GM19328 (cell line): ENCODE results near the gene PER1.
A peak's percentile ranks its signal among the peaks of the same experiment; 100 is the strongest.

Experiments used
- ATAC-seq: cut with Tn5 transposase; IDR thresholded peaks from one replicate; pipeline ENCODE4 v1.9.1; 2021; ENCODE audit warnings: mild to moderate bottlenecking, moderate library complexity; ENCODE audit not compliant: unreplicated experiment

Gene PER1

GRCh38 chr17:8153525-8153956 is 1.3 kb upstream of the PER1 start:
- no peak for ATAC-seq

GRCh38 chr17:8153031-8153451 is 837 bp upstream of the PER1 start:
- ATAC-seq: no peak

GRCh38 chr17:8151641-8152111 is 528 bp downstream of the PER1 start:
- no peak for ATAC-seq

- peak; percentile 61 for ATAC-seq
Observed at GRCh38 chr17:8151120-8151640, 1.0 kb downstream of the PER1 start.

- ATAC-seq: no peak
Observed at GRCh38 chr17:8150194-8151119, 1.7 kb downstream of the PER1 start.

- no peak for ATAC-seq
Observed at GRCh38 chr17:8149419-8150193, 2.6 kb downstream of the PER1 start.

- ATAC-seq: no peak
Observed at GRCh38 chr17:8148560-8148959, 3.6 kb downstream of the PER1 start.

GRCh38 chr17:8147805-8148404 is 4.3 kb downstream of the PER1 start:
- no peak for ATAC-seq

- ATAC-seq: no peak
Observed at GRCh38 chr17:8147141-8147804, 4.9 kb downstream of the PER1 start.

GRCh38 chr17:8146381-8147140 is 5.6 kb downstream of the PER1 start:
- no peak for ATAC-seq

- ATAC-seq: no peak
Observed at GRCh38 chr17:8145811-8146210, 6.4 kb downstream of the PER1 start.

- ATAC-seq: no peak
Observed at GRCh38 chr17:8144401-8145231, 7.6 kb downstream of the PER1 start.

- no peak for ATAC-seq
Observed at GRCh38 chr17:8143581-8144400, 8.4 kb downstream of the PER1 start.

GRCh38 chr17:8142887-8143580 is 9.2 kb downstream of the PER1 start:
- ATAC-seq: no peak

- ATAC-seq: no peak
Observed at GRCh38 chr17:8142158-8142886, 9.9 kb downstream of the PER1 start.

GRCh38 chr17:8141741-8142140 is 10.5 kb downstream of the PER1 start:
- ATAC-seq: no peak

GRCh38 chr17:8141045-8141444 is 11.2 kb downstream of the PER1 start:
- ATAC-seq: no peak
